ENCODE data around the gene LSM4. TPM values are rescaled to one million over a fixed set of nuclear protein-coding genes. Genes with fewer than 3 reads are reported as not detected.
"Not testable (repeated sequence)": the region's sequence is repeated elsewhere in the genome, so short reads cannot be mapped to it uniquely, and the experiment has no call there.

Gene LSM4
- polyA plus RNA-seq, 4 donors, result 58.7 to 105 (median 86.2) TPM

- no peak for DNase-seq (ENCODE audit: low read depth in 4 of 4, low spot score in 3 of 4)
Measured at GRCh38 chr19:18340990-18341868, 18.4 kb upstream of the LSM4 start.

GRCh38 chr19:18340190-18340989, 17.5 kb upstream of the LSM4 start, which contains the start of gene PGPEP1:
Gene PGPEP1 (plus strand): TSS chr19:18340598. CDS start chr19:18340682, 84 bp downstream.
- peak in 1 of 4 donors; percentile 38 for DNase-seq (ENCODE audit: low read depth in 4 of 4, low spot score in 3 of 4)

GRCh38 chr19:18339723-18340122, 16.8 kb upstream of the LSM4 start:
- DNase-seq (ENCODE audit: low read depth in 4 of 4, low spot score in 3 of 4), result no peak

GRCh38 chr19:18338541-18338940, 15.7 kb upstream of the LSM4 start:
- DNase-seq (ENCODE audit: low read depth in 4 of 4, low spot score in 3 of 4), result no peak

GRCh38 chr19:18336121-18336520, 13.2 kb upstream of the LSM4 start:
- DNase-seq (ENCODE audit: low read depth in 4 of 4, low spot score in 3 of 4), result no peak

- DNase-seq (ENCODE audit: low read depth in 4 of 4, low spot score in 3 of 4), result no peak
Measured at GRCh38 chr19:18333680-18334079, 10.8 kb upstream of the LSM4 start.

- DNase-seq (ENCODE audit: low read depth in 4 of 4, low spot score in 3 of 4), result no peak
Measured at GRCh38 chr19:18332917-18333530, 10.1 kb upstream of the LSM4 start.

DNA sequence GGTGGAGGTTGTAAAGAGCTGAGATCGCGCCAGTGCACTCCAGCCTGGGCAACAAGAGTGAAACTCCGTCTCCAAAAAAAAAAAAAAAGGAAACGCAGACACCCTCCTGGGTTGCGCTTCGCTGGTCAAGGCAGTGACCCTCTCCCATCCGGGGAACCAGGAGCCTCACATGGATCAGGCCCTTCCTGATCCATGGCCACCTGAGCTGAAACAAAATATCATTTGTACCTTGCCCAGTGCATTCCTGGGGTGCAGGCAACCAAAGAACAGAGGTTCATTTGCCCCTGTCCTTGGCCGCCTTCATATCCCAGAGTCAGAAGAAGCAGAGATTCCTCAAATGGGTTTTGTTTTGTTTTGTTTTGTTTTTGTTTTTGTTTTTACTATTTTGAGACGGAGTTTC, 8.0 kb upstream of the LSM4 start:
- DNase-seq (ENCODE audit: low read depth in 4 of 4, low spot score in 3 of 4), result no peak

DNA sequence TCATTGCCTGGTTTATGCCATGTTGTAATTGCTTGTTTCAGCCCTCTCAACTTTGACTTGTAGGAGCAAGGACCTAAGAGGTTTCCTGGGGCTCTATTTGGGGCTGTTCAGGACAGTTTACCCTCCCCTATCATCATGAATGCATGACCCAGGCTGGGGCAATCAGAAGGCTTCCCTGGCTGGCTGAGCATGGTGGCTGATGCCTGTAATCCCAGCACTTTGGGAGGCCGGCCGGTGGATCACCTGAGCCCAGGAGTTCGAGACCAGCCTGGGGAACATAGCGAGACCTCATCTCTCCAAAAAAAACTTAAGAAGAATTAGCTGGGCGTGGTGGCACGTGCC, 6.1 kb upstream of the LSM4 start:
- DNase-seq (ENCODE audit: low read depth in 4 of 4, low spot score in 3 of 4), result no peak

GRCh38 chr19:18328340-18329034, 5.6 kb upstream of the LSM4 start:
- DNase-seq (ENCODE audit: low read depth in 4 of 4, low spot score in 3 of 4), result peak; percentile 90 to 96 (median 93)

DNA sequence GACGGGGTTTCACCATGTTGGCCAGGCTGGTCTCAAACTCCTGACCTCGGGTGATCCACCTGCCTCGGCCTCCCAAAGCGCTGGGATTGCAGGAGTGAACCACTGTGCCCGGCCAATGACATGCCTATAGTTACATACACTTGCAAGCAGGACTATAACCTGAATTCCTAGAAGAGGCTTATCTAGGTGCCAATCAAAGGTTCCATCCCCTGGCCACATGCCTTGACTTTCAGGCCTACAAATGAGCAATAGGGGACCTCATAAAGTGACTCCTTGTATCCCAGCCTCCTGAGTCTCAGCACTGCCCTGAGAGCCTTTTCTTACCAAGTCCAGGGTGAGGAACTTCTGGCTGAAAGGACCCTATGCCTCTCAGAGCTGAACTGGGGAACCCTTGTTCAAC, 3.9 kb upstream of the LSM4 start:
- DNase-seq (ENCODE audit: low read depth in 4 of 4, low spot score in 3 of 4), result no peak

- DNase-seq (ENCODE audit: low read depth in 4 of 4, low spot score in 3 of 4), result not testable (repeated sequence)
Measured at GRCh38 chr19:18324373-18324731, 1.5 kb upstream of the LSM4 start.

DNA sequence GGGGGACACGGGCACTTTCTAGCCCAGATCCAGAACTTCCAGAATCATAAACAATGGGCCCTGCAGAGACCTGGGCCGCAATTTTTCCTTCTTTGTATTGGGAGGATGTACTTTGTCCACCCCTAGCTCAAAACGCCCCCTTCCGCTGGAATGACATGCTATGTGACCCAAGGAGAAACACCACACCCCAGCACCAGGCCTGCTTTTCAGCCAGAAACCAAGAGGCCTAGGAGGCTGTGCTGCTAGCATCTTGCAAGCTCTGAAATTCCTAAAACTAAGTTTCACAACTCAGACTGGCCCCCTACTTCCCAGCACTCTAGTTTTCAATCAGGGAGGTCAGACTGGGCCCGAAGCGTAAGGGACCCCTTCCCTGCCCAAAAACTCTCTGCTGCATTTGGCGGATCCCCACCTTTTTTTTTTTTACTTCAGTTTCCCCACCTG, 538 bp downstream of the LSM4 start:
- no peak for DNase-seq (ENCODE audit: low read depth in 4 of 4, low spot score in 3 of 4)

DNA sequence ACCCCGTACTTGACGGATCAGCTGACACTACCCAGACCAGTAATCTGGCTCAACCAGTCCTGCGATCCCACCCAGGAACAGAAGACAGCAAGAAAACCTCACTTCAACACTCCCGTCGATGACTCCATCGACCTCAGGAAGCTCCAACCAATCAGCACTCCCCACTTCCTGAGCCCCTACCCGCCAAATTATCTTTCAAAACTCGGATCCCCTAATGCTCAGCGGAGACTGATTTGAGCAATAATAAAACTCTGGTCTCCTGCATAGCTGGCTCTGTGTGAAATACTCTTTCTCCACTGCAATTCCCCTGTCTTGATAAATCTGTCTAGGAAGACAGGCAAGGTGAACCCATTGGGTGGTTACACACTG, 1.2 kb downstream of the LSM4 start:
- DNase-seq (ENCODE audit: low read depth in 4 of 4, low spot score in 3 of 4), result no peak

GRCh38 chr19:18320865-18321733, 1.8 kb downstream of the LSM4 start:
- no peak for DNase-seq (ENCODE audit: low read depth in 4 of 4, low spot score in 3 of 4)

GRCh38 chr19:18319591-18320135, 3.2 kb downstream of the LSM4 start:
- DNase-seq (ENCODE audit: low read depth in 4 of 4, low spot score in 3 of 4), result no peak

DNA sequence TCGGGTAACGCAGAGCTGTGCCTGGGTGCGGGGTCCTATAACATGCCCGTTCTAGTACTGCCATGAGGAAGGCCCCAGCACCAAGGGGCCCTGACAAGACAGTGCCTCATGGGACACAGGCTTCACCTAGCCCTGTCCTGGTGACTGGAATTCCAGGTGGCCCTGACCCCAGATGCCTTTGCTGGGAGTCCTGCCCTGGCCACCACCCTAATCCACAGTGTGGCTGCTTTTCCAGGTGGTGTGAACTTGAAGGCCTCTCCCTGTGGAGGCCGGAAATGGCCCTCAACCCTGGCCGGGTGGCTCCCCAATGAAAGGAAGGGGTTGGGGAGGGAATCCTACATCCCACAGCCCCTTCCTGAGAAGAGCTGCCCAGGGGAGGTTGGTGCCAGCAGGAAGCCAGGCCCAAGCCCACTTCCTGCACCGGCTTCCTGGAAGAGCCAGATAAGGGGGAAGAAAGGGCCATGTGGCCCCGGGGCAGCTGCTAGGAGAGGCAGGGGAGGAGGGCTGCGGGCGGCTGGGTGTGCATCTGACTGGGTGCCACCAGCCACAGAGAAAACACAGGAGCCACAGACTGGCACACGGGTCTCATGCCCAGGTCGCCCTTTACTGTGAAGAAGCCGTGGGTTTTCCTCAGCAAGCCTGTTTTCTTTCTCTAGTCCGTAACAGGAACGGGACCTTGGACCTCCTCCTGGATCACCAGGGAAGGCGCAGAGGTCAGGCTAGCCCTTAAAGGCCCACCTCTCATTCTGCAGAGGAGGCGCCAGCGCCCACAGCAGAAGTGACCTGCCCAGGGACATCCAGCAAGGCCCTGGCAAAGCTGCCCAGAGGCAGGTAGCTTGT, 4.7 kb downstream of the LSM4 start:
- no peak for DNase-seq (ENCODE audit: low read depth in 4 of 4, low spot score in 3 of 4)

DNA sequence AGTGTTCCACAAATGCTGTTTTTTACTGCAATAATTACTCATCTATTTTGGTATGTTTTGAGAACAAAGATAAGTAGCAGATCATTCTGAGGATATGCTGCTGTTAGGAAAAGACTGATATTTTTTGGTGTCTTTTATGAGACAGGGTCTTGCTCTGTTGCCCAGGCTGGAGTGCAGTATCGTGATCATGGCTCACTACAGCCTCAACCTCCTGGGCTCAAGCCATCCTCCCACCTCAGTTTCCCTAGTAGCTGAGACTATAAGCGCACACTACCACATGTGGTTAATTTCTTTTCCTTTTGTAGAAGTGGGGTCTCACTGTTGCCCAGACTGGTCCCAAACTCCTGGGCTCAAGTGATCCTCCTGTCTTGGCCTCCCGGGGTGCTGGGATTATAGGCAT, 9.5 kb downstream of the LSM4 start:
- no peak for DNase-seq (ENCODE audit: low read depth in 4 of 4, low spot score in 3 of 4)

GRCh38 chr19:18312092-18312534, 10.8 kb downstream of the LSM4 start:
- no peak for DNase-seq (ENCODE audit: low read depth in 4 of 4, low spot score in 3 of 4)

Data from left renal pelvis (tissue), 4 donors.